NCI-H1092 (cell line): ENCODE results near the gene ACTMAP.
"Not testable (repeated sequence)": the region's sequence is repeated elsewhere in the genome, so short reads cannot be mapped to it uniquely, and the experiment has no call there.

Experiments
- DNase-seq: peaks from one replicate; lab custom pipeline; 2025; lab: John Stamatoyannopoulos, UW

Gene ACTMAP

GRCh38 chr19:40742886-40743285, 7.4 kb downstream of the ACTMAP start:
- DNase-seq: no peak

GRCh38 chr19:40742477-40742876, 7.8 kb downstream of the ACTMAP start:
- no peak for DNase-seq

GRCh38 chr19:40741527-40742390, 8.5 kb downstream of the ACTMAP start:
- no peak for DNase-seq

GRCh38 chr19:40740747-40741146, 9.5 kb downstream of the ACTMAP start:
- no peak for DNase-seq

GRCh38 chr19:40739871-40740703, 10.2 kb downstream of the ACTMAP start:
- DNase-seq: no peak

- DNase-seq: no peak
These were observed 11.0 kb downstream of the ACTMAP start for GRCh38 chr19:40739030-40739839.

- DNase-seq: no peak
These were observed 13.1 kb downstream of the ACTMAP start for GRCh38 chr19:40737102-40737644.

- DNase-seq: no peak
These were observed 13.6 kb downstream of the ACTMAP start for GRCh38 chr19:40736661-40737060.

- no peak for DNase-seq
These were observed 15.1 kb downstream of the ACTMAP start for GRCh38 chr19:40735013-40735771.

- DNase-seq: no peak
These were observed 17.1 kb downstream of the ACTMAP start for GRCh38 chr19:40733149-40733548.

GRCh38 chr19:40732304-40732703, 18.0 kb downstream of the ACTMAP start:
- DNase-seq: not testable (repeated sequence)

- DNase-seq: not testable (repeated sequence)
These were observed 20.2 kb downstream of the ACTMAP start for GRCh38 chr19:40730065-40730464.

- DNase-seq: no peak
These were observed 24.0 kb downstream of the ACTMAP start for GRCh38 chr19:40726279-40726678.

GRCh38 chr19:40724855-40725254, 25.4 kb downstream of the ACTMAP start:
- no peak for DNase-seq

GRCh38 chr19:40724315-40724714, 26.0 kb downstream of the ACTMAP start:
- DNase-seq: no peak

- no peak for DNase-seq
These were observed 26.5 kb downstream of the ACTMAP start for GRCh38 chr19:40723661-40724254.

- no peak for DNase-seq
These were observed 28.2 kb downstream of the ACTMAP start for GRCh38 chr19:40721936-40722661.

GRCh38 chr19:40721140-40721486, 29.2 kb downstream of the ACTMAP start:
- DNase-seq: no peak

- no peak for DNase-seq
These were observed 30.8 kb downstream of the ACTMAP start for GRCh38 chr19:40719414-40719894.
